GM19468 (cell line): ENCODE results near the gene SLX4IP.

ENCODE experiments used
- ATAC-seq: cut with Tn5 transposase; IDR thresholded peaks from one replicate; pipeline ENCODE4 v1.9.1; 2021; ENCODE audit warnings: mild to moderate bottlenecking, moderate library complexity, moderate number of reproducible peaks; ENCODE audit not compliant: unreplicated experiment; ENCODE audit errors: extremely low read depth

The SLX4IP gene

DNA sequence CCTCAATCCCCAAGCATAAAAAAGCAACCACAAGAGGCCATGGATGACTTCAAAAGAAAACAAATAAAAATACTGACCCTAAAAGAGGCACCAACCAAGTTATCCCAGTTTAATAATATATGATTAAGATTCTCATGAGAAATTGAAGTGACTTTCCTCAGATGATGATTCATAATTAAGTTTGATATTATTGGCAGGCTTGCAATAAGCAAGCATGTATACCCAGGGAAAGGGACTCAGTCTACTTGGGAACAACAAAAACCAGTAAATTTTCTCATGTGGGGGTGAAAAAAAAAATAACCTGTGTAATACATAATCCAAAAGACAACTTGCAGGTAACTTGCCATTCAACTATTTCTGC, 219.1 kb downstream of the SLX4IP start:
- no peak for ATAC-seq

DNA sequence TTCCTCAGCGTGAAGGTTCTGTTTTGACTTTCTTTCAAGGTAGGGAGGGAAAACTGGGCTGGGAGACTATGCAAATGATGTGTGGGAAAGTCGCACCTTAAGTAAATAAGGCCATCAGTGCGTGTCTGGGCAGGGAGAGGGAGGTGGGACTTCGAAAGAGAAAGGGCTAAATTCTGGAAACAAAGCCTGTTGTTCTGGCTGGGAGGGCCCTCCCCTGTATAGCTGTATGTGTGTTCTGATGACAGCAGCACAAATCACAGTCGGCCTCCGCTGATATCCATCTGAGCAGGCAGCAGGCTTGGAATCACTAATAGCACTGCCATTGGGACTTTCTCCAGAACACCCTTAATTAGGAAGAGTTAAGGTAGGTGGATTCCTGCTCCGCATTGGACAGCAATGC, 219.5 kb downstream of the SLX4IP start:
- ATAC-seq, result no peak

DNA sequence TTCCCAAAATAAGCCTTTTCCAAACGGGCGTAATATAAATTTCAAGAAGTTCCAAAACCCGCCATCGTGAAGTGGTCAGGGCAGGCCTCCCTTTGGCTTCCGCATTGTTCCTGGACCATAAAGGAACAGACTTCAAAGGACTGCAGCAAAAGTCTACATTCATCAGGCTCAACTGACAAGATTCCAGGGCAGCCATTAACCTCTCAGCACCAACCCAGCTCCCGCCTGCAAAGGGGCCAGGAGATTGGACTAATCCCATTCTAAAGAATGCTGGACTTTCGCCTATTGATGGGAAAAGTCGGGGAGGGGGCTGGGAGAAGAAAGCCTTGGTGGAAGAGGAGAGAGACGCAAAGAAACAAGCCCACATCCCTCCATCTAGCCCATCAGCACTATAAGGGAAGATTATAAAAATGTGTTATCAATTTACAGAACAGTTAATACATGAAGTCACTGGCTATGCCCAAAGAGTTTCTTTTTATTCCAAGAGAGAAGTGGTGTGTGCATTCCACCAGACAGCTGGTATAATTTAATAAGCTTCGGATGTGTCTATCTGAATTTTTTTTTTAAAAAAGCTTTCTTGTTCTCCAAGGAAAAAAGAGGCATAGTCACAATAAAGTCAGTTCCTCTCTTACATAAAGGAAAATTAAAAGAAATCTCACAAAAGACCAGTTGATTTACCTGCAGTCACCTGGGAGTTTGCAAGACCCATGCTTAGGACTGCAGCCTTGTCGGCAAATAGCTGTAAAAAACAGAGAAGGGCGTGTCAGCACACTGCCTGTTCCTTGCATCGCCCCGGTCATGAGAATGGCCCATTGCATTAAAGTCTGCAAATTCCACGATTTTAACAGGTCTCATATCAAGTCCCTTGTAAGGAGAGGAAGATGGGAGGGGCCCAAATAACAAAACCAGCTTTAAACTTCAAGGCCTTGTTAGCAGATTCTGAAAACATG, 220.9 kb downstream of the SLX4IP start:
- no peak for ATAC-seq

DNA sequence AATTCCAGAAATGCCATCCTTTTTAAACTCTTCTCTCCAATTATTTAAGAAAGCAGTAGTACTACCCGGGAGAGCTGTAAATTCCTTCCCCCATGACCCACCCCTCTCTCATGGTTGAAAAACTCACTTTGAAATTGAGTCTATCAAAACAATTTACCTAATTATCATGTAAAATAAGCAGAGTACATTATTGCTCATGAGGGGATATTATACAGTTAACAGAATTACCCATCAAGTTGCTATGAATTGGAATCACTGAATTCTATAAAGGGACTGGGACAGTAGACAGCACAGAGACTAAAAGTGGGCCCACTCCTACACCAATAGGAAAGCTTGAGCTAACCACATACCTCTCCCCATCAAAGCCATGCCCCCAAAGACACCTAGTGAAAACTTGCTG, 222.3 kb downstream of the SLX4IP start:
- ATAC-seq, result no peak

DNA sequence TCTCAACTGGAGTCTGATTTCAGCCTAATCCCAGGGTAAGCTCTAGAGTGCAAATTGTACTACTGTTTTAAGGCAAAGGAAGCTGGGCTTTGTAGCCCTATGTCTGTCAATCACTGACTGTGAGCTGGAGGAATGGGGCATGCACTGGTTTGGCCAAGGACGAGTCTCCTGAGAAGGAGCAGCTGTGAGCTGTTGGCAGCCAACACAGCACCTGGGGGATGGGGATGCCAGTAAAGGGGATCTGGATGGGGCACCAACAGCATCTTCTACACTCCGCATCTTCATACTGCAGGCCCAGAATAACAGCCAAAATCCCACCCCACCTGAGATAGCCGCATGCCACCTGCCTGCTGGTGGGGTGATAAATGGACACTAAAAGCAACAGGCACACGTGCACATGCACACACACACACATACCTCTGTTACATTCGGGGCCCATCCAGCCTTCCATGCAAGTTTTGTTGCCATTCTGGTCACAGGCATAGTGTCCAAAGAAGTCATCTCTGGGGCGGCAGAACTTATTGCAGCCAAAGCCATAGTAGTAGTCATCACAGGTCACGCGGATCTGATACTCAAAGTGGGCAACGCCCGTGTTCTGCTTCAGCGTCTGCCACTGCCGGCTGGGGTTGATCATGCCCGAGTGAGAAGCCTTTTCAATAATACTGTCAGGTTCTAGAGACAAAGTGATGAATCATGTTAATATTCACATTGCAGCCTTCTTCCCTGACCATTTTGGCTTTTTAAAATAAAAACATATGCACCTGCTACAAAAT, 223.1 kb downstream of the SLX4IP start:
- no peak for ATAC-seq

DNA sequence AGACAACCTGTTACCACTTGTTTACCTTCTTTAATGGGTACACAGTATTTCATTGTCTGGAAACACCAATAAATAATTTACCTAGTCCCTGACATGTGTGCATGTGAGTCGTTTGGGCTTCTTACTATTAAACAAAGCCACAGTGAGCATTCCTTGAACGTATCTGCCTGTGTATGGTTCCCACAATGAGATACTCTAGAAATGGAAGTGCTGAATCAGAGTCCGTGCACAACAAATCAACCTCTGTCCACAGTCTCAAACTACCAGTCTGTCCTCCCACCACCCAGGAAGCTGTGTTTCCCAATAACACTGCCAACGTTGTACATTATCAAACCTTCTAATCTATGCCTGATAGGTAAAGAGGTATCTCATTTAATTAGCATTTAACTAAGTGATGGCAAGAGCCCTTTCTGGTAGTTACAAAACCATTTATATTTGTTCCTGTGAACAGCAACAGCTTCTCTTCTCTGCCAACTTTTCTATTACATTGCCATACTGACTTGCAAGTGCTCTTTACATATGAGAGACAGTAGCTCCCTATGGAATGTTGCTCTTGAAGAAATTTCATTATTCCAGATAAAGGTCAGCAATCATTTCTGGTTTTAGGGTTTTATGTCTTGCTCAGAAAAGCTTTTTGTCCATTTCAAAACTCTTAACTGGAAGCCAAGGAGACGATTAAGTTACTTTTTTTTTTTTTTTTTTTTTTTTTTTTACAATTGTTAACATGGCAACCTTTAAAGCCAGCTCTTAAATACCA, 223.9 kb downstream of the SLX4IP start:
- ATAC-seq, result no peak

DNA sequence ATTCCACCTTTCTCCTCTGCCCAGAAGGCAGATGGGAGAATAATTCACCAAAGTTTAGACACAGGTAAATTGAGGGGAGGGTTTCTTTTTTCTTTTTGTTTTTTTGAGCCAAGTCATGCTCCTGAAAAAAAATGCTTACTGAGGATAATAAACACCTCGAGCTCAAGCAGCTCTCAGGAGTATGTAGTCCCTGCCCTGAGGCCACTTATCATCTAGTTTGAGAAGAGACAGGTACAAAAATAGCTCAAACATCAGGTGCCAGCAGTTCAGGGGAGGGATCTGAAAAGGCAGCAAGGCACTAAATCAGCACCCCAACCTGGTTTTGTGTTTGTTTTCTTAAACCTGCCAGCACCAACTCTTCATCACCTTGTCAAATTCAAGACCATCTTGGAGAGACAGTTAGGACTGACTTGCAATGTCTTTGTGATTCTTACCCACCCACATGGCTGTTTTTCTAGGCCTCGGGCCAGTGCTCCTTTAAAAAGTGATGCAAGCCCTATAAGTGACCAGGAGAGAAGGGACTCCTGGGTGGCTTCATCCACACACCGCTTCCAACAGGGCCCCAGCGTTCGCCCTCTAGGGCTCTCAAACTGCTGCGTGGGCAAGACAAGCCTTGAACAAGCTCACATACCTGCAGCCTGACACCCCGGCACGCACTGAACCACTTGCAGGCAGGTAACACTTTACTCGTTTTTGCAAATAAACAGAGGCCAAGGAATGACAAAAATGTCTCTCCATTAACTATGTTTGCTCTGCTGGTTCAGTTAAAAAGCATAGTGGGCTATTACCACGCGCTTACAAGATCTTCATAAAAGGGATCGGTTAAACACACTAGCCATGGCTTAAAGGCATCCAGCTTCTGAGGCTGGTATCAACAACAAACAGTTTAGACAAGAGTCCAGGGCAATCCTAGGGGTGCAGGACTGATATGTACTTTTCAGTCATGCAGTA, 224.8 kb downstream of the SLX4IP start:
- no peak for ATAC-seq

DNA sequence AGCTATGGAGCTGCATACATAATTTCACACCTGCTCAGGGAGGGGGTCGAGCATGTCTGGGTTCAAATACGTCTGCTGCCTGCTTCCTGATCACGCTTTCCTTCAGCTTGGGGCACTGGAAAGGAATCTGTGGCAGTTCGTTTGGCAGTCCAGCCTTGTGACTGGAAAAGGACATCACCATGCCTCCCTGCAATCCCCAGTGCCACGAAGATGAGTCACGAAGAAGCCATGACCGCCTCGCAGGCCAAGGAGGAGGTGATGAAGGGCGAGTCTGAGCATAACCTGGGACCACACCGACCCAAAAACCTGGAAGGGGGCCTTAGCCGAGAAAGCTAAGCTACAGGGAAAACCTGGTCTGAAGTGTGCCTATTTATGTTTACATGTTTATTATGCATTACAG, 225.6 kb downstream of the SLX4IP start:
- ATAC-seq, result no peak

DNA sequence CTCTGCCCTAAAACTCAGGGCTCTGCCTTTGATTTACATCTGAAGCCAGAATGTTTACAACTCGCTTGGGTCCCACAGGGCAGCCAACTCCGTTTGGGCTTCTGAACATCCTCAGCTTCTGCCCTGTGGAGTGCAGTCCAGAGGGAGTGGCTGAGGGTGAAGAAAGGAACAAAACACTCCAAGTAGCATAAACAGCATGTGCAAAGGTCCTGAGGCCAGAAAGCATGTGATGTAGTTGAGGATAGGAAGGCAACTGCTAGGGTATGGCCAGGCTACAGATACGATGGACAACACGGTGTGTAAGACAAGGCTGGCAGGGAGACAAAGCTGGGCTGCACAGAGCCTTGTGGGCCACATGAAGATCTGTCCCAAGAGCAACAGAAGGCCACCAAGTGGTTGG, 226.2 kb downstream of the SLX4IP start:
- no peak for ATAC-seq

DNA sequence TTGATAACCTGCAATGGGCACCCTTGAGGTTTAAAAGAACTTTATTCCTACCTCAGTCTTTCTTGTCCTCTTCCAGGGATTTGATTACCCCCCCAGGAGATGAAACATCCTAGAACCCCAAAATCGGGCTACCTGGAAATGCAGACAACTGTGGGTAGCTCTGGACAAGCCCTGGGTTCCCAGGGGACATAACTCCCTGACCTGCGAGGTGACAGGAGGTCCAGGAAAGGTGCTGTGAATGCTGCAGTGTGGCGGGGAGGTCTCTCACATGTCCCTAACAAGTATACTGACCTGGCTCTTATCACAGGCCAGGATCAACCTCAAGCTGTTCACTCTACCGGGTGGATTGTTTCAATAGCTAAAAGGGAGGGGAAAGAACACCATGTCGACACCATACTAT, 227.0 kb downstream of the SLX4IP start:
- ATAC-seq, result no peak

DNA sequence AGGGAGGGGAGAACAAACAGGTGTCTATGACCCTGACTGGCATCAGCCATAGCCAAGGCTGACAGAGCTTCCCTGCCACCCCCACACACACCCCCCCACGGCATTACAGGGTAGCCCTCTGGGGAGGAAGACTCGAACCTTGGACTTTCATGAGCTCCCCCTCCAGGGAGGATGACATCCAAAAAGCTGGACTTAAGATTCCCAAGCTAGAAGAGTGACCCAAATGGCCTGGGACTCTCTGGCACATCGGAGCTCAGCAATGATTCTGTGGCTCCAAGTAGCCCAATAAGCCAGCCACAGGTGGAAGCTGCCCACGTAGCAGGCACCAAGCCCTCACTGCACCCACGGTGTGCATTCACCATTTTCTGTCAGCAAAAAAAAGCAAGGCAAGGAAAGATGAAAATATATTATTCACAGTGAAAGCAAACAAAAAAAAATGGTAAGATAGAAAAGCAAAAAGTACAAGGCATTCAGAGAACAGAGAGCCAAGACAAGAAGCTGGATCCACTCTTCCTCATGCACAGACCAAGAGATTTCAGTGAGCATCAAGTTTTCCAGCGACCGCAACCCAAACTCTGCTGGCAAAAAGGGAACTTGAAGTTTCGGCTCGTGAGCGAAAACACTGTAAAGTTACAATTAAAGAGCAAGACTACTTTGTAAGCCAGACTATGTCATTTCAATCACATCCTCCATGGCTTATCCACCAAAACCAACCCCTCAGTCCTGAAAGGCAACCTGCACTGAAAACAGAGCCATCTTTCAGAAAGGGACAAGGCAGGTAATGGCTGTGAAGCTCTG, 227.8 kb downstream of the SLX4IP start:
- no peak for ATAC-seq

DNA sequence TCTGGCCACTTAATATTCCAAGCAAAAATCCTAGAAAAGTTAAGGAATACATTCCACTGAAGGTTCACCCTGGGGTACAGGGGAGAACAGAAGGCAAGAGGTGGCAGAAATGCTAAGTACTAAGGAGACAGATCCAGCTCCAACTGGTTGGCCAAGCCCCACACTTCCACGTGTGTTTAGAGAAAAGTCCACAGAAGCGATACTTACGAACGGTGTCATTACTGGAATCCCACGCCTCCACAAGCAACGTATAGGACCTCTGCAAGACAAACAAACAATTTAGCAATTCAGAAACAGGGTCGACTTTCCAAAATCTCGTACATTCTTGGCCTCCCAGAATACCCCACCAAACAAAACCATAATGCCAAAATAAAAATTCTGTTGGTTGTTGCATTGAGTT, 228.7 kb downstream of the SLX4IP start:
- no peak for ATAC-seq

DNA sequence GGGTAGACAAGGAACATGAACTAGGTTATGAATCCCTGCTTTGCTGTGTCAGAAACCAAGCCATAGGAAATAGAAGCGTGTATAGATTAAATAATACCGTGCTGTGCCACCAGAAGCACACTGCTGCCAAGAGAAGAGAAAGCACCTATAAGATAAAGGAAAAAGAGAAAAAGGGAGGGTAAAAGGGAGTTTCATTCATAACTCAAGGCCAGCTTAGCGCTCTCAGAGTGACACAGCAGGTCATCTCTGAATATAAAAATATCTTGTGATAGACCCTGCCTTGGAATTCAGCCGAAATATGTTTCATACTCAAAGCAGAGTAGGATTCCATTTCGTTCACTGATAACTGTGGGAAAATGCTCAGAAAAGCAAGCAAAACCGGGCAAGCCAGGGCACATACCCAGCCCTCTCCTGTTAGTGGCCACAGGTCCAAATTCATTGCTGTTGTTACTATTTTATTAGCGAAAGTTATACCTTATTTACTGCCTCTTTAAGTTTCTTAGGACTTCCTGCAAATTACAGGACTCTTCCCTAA, 230.0 kb downstream of the SLX4IP start:
- no peak for ATAC-seq

DNA sequence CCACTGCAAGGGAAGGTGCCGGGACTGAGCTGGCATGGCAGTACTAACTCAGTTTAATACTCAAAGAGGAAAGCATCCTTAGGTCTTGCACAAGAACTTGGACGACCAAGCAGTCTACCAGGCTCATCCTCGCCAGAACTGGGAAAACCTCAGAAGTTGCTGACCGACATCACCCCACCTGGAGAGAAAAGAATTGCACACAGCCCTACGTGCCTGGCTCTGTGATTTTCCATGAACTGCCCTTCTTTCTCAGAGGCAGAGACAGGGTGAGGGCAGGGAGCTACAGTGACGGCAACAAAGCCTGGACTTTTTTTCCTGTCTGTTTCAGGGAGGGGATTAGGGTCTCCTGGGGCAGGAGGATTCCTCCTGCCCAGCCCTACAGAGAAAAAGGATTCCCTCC, 230.7 kb downstream of the SLX4IP start:
- ATAC-seq, result no peak

DNA sequence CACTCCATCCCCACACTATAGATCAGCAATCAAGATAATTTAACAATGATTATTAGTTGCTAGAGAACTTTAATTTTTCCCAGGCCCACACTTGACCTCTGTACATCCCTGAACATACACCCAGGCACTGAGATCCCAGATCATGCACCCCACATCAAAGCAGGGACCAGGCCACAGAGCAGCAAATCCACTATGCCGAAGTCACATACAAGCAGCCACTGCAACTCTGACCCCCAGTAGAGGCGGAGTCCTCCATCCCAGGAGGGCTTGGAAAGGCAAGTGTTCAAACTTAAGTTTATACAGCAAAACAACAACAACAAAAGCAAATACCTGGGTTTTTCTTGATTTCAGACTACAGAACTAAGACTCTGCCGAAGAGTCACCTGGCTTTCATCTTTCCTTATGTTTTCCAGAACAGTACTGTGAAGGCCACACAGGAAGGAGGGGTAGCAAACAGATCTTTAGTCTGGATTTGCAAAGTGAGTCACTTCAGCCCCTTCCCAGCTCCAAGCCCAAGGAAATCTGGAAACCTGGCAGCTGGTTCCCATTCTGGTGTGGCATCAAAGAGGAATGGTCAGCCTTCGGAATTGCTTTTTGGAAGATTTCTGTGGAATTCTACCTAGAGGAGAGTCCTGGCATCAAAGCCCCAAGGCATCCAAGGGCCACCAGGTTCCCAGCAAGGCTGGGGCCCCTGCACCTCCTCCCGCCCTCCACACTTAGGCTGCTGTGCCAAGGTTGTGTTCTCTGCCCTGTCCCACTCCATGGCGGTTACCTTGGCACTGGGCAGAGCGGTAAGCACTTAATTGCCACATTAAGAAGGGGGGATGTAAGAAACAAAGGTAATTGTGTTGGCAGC, 231.3 kb downstream of the SLX4IP start:
- ATAC-seq, result no peak

DNA sequence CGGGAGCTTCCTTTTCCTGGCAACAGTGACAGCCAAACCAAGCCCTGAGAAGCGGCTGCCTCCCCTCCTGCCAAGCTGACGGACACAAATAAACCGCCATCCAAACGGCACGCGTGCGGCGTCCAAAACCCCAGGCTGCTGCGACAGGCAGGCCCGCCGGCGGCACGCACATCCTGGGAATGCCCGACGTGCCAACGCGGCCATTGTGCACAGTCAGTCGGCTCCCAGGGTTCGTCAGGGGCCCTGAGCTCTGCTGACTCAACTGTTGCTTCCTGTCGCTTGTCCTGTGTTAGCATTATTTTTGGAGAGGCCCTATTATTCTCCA, 231.9 kb downstream of the SLX4IP start:
- no peak for ATAC-seq

DNA sequence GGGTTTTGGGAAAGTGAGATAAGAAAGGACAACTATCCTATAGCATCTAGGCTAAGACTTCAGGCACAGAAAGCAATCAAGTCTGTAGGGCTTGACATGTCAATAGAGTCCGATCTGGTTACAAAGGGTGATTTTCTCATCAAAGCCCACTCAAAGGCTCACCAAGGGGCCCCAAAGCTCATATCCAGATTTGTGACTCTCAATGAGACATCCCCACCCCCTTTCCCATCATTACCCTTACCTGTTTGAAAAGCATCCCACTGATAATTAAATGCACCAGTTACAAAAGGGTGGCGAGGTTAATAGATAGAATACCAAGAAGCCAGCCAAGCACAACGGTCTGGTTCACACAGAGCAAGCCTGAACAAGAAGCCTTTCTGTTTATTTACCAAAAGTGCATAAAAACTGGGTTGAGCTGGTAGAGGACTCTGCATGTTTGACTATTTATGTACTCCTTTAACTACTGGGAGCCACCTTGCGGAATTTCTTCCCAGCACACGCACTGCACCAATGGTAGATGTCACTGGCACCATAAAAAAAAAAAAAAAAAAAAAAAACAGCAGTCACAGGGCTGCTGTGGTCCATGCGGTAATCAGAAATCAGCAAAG, 232.6 kb downstream of the SLX4IP start:
- ATAC-seq, result no peak
